Mucosa of gallbladder (tissue), 1 donor: ENCODE measurements around the gene HRAS. TPM values are rescaled to one million over a fixed set of nuclear protein-coding genes. Genes with fewer than 3 reads are reported as not detected.
A peak's percentile ranks its signal among the peaks of the same experiment; 100 is the strongest.
"Not testable (repeated sequence)": the region's sequence is repeated elsewhere in the genome, so short reads cannot be mapped to it uniquely, and the experiment has no call there.

Experiments used
- DNase-seq: peaks from one replicate; pipeline ENCODE4 v3.0.0-alpha.2; 2020; ENCODE audit warnings: low spot score
- total RNA-seq: library from RNA; stranded (reverse); gene quantifications from one replicate; pipeline ENCODE4 v1.2.1, GENCODE V29; 2021
- donor health status: DM: no; HTN: no; CAD: no.

HRAS gene
- total RNA-seq, 1 donor from 2014 or later = 51.1 TPM

DNA sequence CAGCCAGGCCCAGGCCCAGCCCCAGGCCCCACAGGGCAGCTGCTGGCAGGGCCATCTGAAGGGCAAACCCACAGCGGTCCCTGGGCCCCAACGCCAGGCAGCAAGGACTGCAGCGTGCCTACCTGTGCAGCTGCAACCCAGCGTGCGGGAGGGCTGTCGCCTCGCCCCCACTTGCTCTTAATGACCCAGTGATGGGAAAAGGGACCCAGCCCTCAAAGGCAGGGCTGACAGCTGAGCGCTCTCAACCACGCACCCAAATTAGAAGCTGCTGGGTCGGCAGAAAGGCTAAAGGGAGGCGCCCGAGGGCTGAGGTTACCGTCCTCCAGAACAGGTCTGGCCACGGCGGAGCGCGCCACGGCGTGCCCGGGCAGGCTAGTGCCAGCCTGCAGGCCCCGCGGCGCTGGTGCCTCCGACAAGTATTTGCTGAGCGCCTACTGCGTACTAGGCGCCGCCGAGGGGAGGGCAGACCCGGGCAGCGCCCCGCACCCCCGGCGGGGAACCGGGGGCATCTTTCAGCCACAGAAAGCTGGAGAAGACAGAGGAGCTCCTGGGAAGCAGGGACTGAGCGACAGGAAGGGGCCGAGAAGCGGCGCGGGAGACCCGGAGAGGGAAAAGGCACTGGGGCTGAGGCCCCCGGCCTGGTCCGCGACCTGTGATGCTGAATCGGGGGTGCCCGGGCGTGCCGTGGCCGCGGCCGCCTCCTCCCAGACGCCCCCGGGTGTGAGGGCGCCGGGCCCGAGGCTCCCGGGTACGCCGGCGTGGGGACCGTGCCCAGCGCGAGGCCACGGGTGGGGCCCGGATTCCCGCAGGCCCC, 773 bp downstream of the HRAS start:
- no peak for DNase-seq

DNA sequence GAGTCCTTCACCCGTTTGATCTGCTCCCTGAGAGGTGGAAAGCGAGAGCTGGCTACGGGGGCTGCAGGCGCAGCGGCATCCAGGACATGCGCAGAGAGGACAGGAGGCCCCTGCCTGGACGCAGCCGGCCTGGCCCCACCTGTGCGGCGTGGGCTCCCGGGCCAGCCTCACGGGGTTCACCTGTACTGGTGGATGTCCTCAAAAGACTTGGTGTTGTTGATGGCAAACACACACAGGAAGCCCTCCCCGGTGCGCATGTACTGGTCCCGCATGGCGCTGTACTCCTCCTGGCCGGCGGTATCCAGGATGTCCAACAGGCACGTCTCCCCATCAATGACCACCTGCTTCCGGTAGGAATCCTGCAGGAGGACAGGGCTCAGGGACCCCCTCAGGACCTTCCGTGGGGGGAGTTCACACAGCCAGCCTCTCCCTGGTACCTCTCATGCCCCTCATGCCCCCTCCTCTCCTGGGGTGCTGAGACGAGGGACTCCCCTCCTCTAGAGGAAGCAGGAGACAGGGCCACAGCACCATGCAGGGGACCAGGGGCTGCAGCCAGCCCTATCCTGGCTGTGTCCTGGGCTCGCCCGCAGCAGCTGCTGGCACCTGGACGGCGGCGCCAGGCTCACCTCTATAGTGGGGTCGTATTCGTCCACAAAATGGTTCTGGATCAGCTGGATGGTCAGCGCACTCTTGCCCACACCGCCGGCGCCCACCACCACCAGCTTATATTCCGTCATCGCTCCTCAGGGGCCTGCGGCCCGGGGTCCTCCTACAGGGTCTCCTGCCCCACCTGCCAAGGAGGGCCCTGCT, 1.6 kb downstream of the HRAS start:
- DNase-seq = no peak

DNA sequence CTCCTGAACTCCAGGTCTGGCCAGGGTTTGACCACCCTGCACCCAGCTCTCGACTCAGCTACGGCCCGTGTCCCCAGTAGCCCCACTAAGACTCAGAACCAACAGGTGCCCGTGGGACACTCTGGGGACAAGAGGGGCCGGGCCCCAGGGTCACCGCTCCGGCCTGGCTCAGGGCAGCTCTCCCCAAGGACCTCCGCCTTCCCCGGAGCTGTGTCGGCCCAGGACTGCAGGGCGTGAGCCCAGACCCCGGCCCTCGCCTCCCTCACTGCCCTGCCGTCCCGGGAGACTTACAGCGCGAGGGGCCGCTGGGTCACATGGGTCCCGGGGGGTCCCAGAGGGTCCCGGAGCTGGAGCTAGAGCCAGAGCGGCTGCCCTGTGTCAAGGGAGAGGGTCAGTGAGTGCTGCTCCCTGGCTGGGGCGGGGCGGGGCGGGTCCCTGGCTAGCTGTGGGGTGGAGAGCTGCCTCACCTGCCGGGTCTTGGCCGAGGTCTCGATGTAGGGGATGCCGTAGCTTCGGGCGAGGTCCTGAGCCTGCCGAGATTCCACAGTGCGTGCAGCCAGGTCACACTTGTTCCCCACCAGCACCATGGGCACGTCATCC, 2.3 kb downstream of the HRAS start:
- DNase-seq = no peak

DNA sequence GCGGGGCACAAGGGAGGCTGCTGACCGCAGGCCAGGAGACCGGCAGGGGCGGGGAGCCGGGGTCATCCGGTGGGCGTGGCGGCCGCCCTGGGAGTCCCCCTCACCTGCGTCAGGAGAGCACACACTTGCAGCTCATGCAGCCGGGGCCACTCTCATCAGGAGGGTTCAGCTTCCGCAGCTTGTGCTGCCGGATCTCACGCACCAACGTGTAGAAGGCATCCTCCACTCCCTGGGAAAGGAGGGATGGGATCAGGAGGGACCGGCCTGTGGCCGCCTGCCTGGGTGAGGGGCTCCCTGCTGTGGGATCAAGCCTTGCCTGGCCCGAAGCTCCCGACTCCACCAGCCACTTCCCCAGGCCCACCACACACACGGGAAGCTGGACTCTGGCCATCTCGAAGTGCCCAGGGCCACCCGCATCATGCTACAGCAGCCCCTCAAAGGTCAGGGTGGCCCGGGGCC, 2.8 kb downstream of the HRAS start:
- no peak for DNase-seq

DNA sequence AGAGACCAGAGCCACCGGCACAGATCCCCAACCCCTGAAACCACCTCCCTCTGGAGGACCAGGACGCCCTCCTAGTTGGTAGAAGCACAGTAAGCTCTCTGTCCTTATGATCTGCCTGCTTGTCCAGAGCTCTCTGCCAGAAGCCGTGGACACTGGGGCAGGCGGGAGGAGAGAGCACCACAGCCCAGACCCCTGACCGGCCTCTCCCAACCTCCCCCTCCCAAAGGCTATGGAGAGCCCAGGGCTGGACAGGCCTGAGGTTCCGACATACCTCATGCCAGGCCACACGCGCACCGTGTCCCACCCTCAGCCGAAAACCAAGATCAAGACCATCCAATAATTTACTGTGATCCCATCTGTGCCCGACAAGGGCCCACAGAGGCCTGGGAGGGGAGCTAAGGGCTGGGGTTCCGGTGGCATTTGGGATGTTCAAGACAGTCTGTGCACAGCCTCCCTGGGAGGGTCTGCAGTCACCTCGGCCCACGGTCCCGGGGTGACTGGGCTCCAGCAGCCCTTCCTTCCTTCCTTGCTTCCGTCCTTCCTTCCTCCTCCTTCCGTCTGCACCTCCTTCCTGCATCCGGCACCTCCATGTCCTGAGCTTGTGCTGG, 3.4 kb downstream of the HRAS start:
- DNase-seq = no peak

DNA sequence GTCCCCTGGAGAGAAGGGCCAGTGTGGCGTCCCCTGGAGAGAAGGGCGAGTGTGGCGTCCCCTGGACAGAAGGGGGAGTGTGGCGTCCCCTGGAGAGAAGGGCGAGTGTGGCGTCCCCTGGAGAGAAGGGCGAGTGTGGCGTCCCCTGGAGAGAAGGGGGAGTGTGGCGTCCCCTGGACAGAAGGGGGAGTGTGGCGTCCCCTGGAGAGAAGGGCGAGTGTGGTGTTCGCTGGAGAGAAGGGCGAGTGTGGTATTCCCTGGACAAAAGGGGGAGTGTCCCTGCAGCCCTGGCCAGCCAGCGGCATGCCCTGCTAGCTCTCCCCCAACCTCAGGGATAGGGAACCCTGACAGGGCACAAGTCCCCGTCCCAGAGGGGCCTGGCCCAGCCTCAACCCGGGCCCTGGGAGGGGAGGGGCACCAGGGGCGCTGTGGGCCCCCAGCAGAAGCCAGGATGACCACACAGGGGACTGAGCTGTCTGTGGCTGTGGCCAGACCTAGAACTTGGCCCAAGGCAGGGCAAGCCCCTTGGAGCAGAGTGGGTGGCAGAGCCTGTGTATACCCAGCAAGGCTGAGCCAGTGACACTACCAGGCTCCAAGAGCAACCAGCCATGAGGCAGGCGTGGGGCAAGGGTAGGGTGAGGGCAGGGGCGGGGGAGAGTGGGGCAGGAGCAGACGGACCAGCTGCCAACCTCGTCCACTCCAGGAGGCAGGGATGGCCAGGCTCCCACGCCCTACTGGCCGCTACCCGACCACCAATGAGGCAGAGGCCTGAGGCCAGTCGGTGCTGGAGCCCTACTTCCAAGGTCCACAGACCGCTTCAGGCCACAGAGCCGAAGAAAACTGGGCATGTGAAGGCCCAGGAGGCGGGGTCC, 4.2 kb downstream of the HRAS start:
- DNase-seq = no peak

DNA sequence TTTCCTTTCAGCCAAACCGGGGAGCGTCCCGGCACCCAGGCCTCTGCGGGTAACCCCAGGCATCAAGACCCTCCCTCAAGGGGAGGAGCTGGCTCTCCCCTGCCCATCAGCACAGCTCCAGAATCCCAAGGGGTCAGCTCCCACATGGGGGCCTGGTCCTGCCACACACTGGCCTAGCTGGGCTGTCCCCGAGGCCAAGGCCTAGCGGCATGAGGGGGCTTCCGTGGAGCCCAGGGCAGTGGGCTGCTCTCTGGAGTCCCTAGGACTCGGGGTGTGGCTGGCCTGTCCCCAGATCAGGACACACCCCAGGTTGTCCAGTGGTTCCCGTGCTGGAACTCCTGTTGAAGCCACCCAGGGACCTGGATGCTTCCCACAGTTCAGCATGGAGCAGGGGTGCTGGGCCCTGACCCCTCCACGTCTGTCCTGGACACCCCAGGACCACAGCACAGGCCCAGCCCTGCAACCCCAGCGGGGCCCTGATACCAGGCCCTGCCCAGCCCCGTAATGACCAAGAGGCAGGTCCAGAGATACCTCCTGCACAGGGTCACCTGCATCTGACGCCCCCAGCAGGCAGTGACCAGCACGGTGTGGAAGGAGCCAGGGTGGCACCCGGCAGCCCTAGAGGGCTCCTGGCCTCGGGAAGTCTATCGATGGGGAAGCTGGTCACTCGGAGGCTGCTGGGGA, 5.5 kb downstream of the HRAS start:
- no peak for DNase-seq

DNA sequence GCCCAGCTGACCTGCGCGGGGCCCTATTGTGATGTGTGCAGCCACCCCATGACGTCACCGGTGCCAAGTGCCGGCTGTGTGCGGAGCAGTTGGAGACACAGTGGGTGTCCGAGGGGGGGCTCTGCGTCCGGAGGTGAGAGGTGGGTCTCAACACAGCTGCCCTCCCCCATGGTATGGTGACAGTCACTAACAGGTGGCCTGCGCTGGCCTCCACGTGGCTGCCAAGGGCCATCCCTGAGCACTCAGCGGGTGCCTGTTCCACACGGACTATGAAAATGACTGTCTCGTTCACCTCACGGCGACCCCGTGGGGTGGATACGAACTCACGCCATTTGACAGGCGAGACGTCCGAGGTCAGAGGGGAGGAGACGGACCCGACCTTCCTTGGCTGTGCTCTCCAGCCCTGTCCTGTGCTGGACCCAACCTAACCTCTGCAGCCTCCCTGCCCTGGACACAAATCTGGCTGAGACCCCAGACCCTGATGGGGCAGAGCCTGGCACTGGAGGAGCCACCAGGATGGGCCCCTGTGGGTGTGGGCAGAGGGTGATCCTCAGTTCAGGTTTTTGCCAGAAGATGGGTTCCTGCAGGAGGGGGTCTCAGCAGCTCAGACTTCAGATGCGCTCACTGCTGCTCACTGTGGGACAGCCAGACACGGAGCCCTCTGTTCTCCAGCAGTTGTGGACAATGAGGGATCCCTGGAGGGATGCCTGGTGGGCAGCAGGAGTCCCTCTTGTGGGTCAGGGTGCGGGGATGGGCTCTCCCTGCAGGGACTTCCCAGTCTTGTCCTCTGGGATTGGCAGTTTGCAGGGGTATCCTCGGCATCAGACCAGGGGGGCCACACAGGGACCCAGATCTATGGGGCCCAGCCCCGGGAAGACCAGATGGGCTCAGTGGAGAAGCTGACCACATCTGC, 6.3 kb downstream of the HRAS start:
- no peak for DNase-seq

DNA sequence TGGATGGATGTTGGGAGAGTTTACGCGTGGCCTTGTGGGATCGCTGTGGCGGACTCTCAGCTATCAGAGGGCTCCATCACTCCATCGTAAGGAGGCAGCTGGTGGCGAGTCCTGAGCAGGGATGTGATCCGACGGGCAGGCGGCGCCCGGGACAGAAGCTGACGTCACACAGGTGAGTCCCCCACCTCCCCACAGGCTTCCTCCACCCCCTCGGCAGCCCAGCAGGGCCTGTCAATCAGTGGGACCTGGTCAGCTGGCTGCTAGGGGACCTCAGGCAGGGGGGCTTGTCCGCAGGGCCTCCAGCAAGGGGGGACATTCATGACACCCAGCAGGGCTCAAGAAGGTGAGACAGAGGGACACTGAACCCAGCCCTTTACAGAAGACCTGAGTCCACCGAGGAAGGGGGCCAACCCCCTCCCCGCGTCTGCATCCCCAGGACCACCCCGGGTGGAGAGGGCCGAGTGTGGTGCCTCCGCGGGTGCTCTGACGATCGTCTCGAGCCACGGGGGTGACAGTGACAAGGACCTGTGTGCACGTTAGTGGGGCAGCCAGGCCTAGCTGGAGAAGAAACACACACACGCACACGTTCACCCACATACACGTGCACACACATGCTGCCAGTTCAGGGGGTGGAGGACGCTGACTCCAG, 7.1 kb downstream of the HRAS start:
- no peak for DNase-seq

DNA sequence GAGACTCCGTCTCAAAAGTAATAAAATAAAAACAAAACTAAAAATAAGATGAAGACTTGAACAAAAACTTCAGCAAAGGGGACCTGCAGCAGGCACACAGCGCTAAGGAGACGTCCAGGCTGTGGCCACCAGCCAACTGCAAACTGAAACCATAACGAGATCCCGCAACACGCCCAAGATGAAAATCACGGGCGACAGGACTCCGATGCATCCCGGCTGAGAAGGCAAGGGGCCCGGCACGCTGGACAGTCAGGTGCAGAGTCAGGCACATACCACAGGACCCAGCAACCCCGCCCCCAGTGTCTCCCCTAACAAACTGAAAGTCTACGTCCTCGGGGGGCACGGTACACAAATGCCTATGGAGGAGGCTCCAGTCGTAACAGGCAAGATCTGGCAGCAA, 9.2 kb downstream of the HRAS start:
- no peak for DNase-seq

DNA sequence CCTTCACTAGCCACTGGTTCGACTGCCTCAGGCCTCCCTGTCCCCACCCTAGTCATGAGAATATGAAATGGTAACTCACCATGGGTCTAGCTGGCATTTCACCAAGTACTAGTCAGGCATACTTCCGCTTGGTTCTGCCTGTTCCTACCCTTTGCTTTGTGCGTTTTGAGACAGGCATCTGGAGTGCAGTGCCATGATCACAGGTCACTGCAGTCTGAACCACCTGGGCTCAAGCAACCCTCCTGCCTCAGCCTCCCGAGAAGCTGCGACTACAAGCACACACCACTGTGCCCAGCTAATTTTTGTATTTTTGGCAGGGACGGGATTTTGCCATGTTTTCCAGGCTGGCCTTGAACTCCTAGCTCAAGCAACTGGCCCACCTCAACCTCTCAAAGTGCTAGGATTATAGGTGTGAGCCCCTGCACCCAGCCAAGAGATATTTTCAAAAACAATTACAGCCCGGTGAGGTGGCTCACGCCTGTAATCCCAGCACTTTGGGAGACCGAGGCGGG, 14.1 kb downstream of the HRAS start:
- no peak for DNase-seq

DNA sequence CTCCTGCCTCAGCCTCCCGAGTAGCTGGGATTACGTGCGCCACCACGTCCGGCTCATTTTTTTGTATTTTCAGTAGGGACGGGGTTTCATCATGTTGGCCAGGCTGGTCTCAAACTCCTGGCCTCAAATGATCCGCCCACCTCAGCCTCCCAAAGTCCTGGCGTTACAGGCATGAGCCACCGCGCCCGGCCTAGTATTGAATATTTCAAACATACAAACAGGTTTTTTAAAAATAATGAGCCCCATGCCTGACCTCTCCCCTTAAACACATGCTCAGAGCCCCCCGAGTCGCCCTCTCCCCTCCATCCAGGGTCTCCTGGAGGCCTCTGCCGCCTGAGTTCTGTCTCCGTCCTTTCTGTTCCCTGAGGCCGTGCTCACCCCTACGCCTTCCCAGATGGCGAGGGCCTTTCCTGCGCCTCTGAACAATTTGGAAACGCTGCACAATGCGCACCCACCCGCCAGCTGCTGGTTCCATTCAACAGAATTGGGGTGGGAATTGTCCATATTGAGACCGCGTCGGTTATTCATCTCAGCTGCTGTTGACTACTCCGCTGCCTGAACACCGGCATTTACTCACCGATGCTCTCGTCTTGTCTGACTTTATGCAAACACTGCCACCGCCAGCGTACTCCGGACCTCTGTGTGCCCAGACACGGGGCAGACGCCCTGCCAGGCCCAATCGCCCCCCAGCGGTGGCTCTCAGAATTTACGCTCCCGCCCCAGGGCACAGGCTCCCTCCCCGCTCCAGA, 14.8 kb downstream of the HRAS start:
- DNase-seq = no peak

DNA sequence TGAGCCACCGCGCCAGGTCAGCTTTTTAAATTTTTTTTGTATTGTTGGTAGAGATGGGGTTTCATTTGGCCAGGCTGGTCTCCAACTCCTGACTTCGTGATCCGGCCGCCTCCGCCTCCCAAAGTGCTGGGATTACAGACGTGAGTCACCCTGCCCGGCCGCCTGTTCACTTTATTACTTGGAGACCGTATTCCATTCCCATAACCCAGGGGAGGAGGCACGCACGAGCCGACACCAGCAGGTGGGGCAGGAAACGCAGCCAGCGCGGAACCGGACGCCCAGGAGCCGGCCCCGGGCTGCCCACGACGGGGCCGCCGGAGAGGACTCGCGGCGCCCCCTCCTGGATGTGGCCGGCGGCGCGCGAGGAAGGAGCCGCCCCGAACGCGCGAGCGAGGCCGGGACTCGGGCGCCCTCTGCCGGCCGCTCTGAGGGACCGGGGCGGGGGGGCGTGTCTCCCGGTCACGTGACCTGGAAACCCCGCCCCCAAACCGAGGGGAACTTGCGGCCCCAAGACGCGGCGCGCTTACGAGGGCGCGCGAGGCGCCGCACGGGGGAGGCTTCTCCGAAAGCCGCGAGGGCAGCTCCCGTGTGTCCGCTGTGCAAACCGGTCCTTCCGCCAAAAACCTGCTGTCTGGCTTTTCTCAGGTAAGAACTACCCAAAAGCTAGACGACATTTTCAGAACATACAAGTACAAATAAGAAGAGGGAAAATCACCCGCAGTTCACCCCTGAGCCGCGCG, 16.7 kb downstream of the HRAS start:
- DNase-seq = peak; percentile 83

DNA sequence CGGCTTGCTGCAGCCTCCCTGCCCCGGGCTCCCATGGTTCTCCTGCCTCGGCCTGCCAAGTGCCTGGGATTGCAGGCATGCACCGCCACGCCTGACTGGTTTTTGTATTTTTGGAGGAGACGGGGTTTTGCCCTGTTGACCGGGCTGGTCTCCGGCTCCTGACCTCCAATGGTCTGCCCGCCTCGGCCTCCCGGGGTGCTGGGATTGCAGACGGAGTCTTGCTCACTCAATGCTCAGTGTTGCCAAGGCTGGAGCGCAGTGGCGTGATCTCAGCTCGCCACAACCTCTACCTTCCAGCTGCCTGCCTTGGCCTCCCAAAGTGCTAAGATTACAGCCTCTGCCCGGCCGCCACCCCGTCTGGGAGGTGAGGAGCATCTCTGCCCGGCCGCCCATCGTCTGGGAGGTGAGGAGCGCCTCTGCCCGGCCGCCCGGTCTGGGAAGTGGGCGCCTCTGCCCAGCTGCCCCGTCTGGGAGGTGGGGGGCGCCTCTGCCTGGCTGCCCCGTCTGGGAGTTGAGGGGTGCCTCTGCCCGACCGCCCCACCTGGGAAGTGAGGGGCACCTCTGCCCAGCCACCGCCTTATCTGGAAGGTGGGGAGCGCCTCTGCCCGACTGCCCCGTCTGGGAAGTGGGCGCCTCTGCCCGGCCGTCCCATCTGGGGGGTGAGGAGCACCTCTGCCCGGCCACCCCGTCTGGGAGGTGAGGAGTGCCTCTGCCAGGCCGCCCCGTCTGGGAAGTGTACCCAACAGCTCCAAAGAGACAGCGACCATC, 18.3 kb downstream of the HRAS start:
- not testable (repeated sequence) for DNase-seq

DNA sequence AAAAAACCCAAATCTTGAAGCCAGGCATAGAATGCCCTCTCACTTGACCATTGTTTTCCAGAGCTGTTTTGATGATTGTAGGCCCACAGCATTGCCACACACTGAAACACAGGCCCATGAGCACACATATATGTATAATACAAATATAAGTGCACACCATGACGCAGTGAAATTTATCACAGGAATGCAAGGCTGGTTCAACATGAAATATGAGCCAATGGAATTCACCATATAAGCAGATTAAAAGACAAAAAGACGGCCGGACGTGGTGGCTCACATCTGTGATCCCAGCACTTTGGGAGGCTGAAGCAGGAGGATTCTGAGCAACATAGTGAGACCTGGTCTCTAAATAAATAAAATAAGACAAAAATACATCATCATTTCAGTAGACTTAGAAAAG, 19.0 kb downstream of the HRAS start:
- no peak for DNase-seq

DNA sequence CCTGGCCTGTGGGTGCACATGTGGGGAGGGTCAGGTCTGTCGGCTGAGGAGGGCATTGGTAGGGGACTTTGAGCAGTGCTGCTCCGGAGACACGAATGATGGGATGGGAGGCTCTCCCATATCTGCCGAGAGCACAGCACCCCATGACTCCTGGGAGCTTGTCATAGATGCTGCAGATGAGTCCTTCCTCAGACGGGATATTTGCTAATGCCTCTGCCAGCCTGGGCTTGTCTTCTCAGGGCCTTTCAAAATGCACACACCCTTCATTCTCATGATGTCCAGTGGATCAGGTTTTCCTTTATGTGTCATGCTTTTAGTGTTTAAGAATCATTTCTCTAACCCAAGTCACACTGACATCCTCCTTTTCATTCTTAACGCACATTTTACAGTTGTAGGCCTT, 20.2 kb downstream of the HRAS start:
- DNase-seq = no peak

DNA sequence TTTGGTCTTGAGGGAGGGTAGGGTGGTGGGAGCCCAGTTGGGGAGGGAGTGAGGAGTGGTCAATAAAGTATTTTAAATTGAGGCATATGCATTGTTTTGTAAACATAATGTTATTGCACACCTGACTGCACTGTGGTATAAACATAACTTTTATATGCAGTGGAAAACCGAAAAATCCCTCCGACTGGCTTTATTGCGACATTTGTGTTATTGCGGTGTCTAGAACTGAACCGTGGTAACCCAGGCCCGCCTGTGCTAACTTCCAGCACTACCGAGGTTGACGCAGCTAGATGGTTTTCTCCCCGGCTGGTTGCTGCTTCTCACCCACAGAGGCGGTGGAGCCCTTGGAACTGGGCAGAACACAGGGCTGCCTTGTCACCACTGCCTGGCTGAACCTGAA, 20.8 kb downstream of the HRAS start:
- no peak for DNase-seq
